ENCODE measurements around the gene SLC29A2.
"Not testable (repeated sequence)": the region's sequence is repeated elsewhere in the genome, so short reads cannot be mapped to it uniquely, and the experiment has no call there.

Gene SLC29A2

DNA sequence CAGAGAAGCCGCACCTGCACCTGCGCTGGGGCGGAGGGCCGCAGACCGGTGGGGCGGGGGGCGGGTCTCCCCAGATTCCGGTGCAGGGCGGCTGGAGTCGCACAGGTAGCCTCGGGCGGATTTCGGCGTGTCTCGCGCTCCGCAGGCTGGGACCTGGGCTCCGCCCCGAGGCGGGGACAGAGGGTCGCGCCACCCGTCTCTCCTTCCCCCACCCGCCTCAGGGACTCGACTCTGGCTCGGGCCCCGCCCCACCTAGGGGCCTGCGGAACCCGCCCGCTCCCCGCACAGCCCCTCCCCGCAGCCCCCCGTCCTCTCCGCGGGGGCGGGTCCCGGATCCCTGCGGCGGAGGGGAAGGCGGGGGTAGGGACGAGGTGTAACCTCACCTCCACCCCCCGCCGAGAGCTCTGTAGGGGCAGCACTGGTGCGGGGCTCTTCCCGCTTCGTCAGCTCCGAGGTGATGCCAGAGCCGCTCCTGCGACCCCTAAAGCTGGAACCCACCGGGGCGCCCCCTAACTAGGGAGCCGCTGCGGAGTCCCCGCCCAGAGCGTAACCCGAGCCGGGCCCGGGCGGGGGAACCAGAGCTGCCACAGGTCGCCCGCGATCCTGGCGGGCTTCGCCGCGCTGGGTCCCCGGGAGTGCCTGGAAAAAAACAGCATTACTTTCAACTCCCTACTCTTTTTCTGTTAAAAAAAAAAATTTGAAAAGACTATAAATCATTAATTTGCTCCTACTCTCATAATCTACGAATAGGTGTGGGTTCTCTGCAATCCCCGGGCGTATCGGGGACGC lies at the start of gene SLC29A2:
Gene SLC29A2, minus strand, starts transcription at position 134 of the 789 bp plus-strand sequence. CDS start 169 bp downstream, outside the sequence.
- peak; percentile 87 for DNase-seq

DNA sequence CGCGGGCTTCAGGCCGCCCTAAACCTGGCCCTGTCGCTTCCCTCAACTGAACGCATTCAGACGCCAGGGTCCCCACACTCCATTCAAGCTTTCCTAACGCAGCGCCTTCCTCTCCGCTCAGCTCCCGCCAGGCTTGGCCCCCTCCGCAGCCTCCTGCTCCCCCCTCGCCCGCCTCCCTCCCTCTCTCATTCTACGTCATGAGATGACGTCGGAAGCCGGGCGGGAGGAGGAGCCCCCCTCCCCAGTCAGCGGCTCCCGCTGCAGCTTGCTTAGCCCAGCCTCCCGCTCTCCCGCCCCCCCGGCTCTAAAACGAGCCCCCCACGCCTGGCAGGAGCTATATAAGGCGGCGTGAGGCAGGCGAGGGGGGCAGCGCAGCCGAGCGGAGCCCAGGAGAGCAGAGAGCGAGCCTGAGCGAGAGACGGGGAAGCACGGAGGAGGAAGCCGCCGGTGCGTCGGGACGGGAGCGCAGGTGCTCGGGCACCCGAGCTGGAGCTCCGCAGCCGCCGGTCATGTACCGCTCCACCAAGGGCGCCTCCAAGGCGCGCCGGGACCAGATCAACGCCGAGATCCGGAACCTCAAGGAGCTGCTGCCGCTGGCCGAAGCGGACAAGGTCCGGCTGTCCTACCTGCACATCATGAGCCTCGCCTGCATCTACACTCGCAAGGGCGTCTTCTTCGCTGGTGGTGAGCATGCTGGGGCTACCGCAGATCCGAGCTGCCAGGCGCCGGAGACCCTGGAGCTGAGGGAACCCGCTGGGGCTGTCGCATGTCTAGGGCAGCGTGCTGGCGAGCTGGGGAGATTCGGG lies 49.3 kb upstream of the SLC29A2 start, which contains the start of gene NPAS4:
Gene NPAS4, plus strand, starts transcription at position 365 of the 806 bp plus-strand sequence. Its CDS starts 145 bp downstream, at position 510.
- DNase-seq = peak; percentile 59

- no peak for DNase-seq
Measured at GRCh38 chr11:66419825-66420224, 48.3 kb upstream of the SLC29A2 start.

DNA sequence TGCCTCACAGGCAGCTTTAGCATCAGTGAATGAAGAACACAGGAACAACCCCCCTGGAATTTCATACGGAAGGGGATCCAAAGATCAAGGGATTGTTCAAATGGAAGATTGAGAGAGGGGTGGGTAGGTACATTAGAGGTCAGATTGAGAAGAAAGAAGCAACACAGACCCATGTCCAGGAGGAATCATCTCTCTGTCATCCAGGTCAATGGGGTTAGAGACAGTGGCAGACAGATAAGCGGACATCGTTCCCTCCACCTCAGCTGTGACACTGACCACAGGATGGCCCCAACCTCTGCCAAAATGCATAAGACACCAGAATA lies 47.4 kb upstream of the SLC29A2 start:
- no peak for DNase-seq

GRCh38 chr11:66418168-66418985 lies 46.8 kb upstream of the SLC29A2 start:
- DNase-seq = peak; percentile 71

- no peak for DNase-seq
Measured at GRCh38 chr11:66417000-66417399, 45.4 kb upstream of the SLC29A2 start.

GRCh38 chr11:66415423-66415822 lies 43.9 kb upstream of the SLC29A2 start:
- no peak for DNase-seq

DNA sequence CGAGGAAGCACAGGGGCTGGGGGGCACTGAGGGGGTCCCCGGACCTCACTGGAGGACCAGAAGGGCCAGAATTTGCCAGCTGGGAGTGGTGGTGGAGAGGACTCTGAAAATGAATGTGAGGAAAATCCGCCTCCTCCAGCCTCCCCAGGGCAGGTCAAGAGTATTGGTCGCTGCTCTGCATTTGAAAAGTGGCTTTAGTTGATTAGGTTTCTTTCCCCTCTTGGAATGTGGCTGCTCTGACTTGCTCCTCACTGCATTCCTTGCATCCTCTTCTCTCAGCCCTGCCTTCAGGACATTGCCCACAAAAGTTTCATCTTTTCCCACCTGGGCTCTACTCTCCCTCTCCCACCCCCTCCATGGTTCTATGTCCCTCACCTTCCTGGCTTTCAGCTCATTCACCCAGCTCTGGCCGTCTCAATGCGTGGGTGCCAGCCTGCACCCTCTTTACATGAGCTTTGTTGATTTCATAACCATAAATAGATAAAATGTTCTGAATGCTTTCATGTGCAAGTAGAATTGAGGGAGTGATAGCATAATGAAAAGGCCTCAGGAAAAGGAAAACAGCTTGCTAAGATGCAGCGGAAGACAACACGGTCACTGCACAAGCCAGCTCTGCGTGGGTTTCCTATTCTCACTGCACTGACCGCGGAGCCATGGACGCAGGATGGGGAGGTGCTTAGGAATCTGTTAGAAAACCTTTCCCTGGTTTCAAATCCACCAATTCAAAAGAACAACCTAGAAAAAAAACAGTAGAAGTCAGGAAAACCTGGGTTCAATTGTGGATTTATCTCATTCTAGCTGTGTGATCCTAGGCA lies 42.8 kb upstream of the SLC29A2 start:
- DNase-seq = no peak

- no peak for DNase-seq
Measured at GRCh38 chr11:66413167-66413566, 41.6 kb upstream of the SLC29A2 start.

DNA sequence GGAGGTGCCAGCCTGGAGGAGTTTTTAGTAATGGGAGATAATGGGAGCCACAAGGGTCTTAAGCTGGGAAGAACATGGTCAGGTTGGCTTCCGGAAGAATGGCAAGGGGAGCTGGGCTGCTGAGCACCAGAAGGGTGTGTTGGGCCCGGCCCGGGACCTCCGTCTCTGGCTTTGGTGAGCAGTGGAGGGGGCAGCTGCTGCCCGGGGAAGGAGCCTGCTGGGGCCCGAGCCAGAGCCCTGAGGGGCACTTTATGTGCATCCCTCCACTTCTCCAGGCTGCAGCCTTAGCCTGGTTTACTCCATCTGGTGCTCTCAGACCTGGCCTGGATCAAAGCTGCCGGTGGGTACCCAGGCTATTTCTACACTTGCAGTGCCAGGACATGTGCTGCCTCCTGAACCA lies 40.5 kb upstream of the SLC29A2 start:
- DNase-seq = no peak

DNA sequence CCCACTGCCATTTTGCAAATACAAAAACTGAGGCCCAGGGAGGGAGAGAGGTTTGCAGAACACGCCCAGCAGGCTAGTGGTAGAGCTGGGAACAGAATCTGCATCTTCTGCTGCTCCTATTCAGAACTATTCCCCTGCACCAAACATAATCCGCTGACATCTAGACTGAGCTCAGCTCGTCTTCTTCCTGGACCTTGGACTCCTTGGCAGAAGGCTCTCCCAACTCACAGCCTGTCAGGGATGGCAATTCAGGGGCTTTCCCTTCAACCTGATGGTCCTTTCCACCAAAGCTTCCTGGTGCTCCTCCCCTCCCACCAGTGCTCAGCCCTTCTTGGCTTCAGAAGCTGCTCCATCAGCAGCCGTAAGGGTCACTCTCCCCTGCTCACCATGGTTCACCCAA lies 39.8 kb upstream of the SLC29A2 start:
- no peak for DNase-seq

- no peak for DNase-seq
Measured at GRCh38 chr11:66410191-66410590, 38.6 kb upstream of the SLC29A2 start.

DNA sequence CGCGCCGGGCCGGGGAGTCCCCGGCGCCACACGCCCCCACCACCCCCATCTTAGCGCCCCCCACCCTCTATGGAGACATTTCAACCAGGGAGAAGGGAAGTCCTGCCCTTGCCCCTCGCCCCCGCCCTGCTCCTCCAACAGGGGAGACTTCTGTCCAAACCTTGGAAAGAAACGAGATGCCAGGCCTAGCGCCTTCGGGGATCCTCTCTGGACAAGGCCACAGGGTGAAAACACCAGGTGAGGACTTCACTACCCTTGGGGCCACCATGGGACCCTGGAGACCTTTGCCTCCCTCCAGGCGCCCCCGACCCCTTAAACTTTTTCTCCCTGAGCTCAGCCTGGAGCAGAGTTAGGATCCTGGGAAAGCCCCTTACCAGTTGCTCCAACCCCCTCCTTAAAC lies 37.7 kb upstream of the SLC29A2 start:
- no peak for DNase-seq

DNA sequence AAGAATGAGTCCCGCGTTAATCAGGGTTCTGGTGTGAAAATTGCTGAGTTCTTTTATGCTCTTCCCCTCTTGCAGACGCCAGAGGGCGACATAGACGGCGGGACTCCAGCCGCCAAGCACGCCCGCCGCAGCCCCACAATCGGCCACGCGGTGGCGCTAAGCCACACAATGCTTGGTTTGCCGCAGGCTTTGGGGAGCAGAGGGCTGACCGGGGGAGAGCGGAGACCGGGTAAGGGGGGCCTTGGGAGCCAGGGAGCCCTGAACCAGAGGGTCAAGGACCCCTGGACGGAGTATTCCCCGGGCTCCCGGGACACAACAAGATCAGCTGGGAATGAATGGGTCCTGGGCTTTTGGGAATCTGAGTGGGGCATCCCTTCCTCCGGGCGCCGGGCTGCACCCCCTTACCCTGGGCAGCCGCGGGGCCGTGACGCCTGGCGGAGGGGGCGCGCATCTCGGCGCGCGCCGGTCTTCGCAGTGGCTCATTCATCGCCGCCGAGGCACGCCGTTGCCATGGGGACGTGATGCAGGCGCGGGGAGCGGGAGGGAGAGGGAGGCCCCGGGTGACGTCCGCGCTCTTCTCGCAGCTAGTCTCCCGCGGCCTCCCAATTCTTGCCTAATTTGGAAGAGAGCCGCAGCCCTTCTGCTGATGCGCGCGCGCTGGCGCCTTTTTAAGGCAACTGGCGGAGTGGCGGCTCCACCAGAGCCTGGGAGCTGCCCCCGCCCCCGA lies 37.1 kb upstream of the SLC29A2 start:
- DNase-seq = peak; percentile 74

GRCh38 chr11:66407651-66408050 lies 36.1 kb upstream of the SLC29A2 start:
- DNase-seq = no peak

DNA sequence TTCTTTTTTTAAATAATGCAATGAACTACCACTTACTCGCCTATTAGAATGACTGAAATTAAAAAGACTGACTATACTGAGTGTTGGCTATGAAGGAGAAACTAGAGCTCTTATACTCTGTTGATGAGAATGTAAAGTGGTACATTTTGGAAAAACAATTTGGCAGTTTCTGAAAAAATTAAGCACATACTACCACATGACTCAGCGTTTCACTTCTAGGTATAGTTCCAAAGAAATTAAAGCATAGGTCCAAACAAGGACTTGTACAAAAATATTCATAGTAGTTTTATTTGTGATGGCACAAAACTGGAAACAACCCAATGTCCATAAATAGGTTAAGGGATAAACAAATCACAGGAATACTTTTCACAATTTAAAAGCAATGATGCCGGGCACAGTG lies 22.4 kb upstream of the SLC29A2 start:
- DNase-seq = no peak

- no peak for DNase-seq
Measured at GRCh38 chr11:66391322-66391721, 19.8 kb upstream of the SLC29A2 start.

DNA sequence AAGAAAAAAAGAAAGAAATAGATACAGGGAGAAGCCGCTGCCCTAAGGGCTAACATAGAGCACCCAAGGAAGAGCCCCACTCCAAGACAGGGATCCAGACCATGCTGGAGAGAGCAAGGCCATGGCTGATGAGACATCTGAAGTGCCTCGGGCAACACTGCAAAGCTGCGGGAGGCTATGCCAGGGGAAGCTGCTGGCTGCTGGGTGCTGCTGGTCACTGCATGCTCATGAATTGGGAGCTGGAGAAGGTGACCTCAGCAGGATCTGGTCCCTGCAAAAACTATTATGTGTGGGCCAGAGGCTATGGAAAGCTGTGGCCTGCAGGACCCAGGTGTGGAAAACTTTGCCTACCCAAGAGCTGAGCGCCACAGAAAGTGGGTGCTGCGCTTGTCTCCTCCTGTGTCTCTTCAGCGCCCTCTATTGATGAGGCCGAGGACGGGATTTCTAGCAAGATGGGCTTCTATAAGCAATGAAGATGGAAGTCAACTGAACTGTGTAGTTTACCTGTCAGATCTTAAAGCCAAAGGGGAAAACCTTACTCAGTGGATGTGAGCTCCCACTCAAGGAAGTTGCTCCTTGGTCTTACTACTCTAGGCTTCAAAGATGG lies 17.3 kb upstream of the SLC29A2 start:
- peak; percentile 49 for DNase-seq

DNA sequence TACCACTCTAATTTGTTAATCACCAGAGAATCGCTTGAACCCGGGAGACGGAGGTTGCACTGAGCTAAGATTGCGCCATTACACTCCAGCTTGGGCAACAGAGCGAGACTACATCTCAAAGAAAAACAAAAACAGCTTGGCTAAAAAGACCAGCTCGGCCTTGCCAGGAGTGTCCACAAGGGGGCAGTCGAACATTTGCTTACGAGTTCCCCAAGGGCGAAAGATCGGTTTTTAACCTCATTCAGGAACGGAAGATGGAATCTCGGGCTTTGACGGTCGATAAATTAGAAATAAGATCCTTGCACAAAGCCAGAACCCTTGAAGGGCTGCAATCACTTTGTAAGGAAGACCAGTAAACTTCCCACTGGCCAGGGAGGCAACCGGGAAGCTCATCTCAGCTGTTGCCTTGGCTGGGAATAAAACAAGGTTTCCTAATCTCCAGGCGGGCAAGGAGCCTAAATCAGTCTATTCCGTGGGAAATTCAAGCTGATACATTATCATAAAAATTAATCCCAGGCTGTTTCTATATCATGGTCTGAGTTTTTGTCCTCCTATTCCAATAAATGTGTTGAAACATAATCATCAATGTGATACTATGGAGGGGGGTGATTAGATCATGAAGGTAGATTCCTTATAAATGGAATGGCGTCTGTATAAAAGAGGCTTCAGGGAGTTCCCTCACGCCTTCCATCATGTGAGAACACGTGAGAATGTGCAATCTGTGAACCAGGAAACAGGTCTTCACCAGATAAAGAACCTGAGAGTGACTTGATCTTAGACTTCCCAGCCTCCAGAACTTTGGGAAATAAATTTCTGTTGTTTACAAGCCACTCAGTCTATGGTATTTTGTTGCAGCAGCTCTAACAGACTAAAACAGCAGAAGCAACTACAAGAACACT lies 14.9 kb upstream of the SLC29A2 start:
- DNase-seq = peak; percentile 76

DNA sequence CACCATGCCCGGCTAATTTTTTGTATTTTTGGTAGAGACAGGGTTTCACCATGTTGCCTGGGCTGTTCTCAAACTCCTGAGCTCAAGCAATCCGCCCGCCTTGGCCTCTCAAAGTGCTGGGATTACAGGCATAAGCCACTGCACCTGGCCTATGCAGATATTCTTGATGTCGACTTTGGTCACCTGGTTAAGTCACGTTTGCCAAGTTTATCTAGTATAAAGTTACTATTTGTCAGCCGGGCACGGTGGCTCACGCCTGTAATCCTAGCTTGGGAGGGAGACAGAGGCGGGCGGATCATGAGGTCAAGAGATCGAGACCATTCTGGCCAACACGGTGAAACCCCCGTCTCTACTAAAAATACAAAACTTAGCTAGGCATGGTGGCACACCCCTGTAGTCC lies 12.8 kb upstream of the SLC29A2 start:
- DNase-seq = not testable (repeated sequence)

Measured in DMS153 (cell line).